Caco-2 (cell line): Measurements from ENCODE around the gene SHC3. TPM values are rescaled to one million over a fixed set of nuclear protein-coding genes. Genes with fewer than 3 reads are reported as not detected.
A peak's percentile ranks its signal among the peaks of the same experiment; 100 is the strongest.

Experiments
- BruUV-seq: library from RNA; stranded (reverse); fragments of 400-500 nt; replicated peaks from 2 replicates; lab custom pipeline; 2021; lab: Mats Ljungman, UMichigan
- CTCF ChIA-PET: fragments of 300-600 bp; sonication (Branson Sonifier 250); formaldehyde crosslinking; loops from one replicate; lab custom pipeline; 2022; ENCODE audit warnings: antibody characterized with exemption; lab: Charles Lee
- POLR2A ChIA-PET: fragments of 300-600 bp; sonication (Branson Sonifier 250); formaldehyde crosslinking; loops from one replicate; lab custom pipeline; 2022; ENCODE audit warnings: antibody characterized with exemption; lab: Charles Lee
- DNase-seq, 2 experiments: peaks; one replicate each; pipeline versions ENCODE4 v3.0.0 to v3.0.0-alpha.2; 2020 to 2022
- H3K27me3 ChIP-seq: replicated peaks from 2 replicates; pipeline ENCODE4 v1.6.0; 2011; ENCODE audit warnings: low read length; ENCODE audit not compliant: control insufficient read depth, insufficient read depth
- H3K36me3 ChIP-seq: 2 replicates; pipeline ENCODE4 v1.5.1; 2011; ENCODE audit warnings: low read length; ENCODE audit not compliant: control insufficient read depth, insufficient read depth
- H3K4me1 ChIP-seq: fragments of 250-450 bp; sonication (Bioruptor Pico); 2 replicates; pipeline ENCODE4 v1.5.1; 2020; ENCODE audit warnings: mild to moderate bottlenecking
- H3K4me3 ChIP-seq: 2 replicates; pipeline ENCODE4 v1.5.1; 2011; ENCODE audit warnings: low read depth, mild to moderate bottlenecking, control low read depth, low read length
- H3K9me3 ChIP-seq: fragments of 250-450 bp; sonication (Bioruptor Pico); 2 replicates; pipeline ENCODE4 v1.5.1; 2020; ENCODE audit warnings: mild to moderate bottlenecking, moderate library complexity
- H3K27ac Mint-ChIP-seq: one replicate; pipeline ENCODE4 v1.8.0; 2022; ENCODE audit warnings: mixed read lengths; ENCODE audit not compliant: unreplicated experiment
- H3K27me3 Mint-ChIP-seq: one replicate; pipeline ENCODE4 v1.8.0; 2022; ENCODE audit warnings: mixed read lengths; ENCODE audit not compliant: insufficient read depth, unreplicated experiment
- H3K36me3 Mint-ChIP-seq: one replicate; pipeline ENCODE4 v1.8.0; 2022; ENCODE audit warnings: mild to moderate bottlenecking, mixed read lengths; ENCODE audit not compliant: insufficient read depth, unreplicated experiment
- H3K4me1 Mint-ChIP-seq: one replicate; pipeline ENCODE4 v1.8.0; 2022; ENCODE audit warnings: low read depth, mixed read lengths; ENCODE audit not compliant: unreplicated experiment
- H3K4me3 Mint-ChIP-seq: one replicate; pipeline ENCODE4 v1.8.0; 2022; ENCODE audit warnings: mild to moderate bottlenecking, moderate library complexity, mixed read lengths; ENCODE audit not compliant: unreplicated experiment
- H3K9me3 Mint-ChIP-seq: one replicate; pipeline ENCODE4 v1.8.0; 2022; ENCODE audit warnings: mixed read lengths; ENCODE audit not compliant: unreplicated experiment
- intact Hi-C: fragments of 100-400 bp; cut with micrococcal nuclease; formaldehyde crosslinking; loops from one replicate; pipeline ENCODE4 v1.10.0; 2022; ENCODE audit not compliant: unreplicated experiment
- total RNA-seq: library from RNA; stranded (reverse); gene quantifications from 2 replicates; pipeline ENCODE4 v1.2.3, GENCODE V29; 2022
- TF ChIP-seq, protein P1 (sequence below), 2 experiments: fragments of 200-600 bp in 1 of 2; IDR thresholded peaks; 1 replicate in 1 of 2; 2 replicates in 1 of 2; pipeline versions ENCODE4 v1.5.1 to v1.8.0; 2011 to 2022; ENCODE audit warnings: antibody characterized with exemption in 1 of 2, control low read depth in 1 of 2, inconsistent platforms in 1 of 2, low read depth in 1 of 2, low read length in 1 of 2, mild to moderate bottlenecking in 1 of 2, moderate library complexity in 1 of 2; ENCODE audit not compliant: insufficient read depth in 1 of 2, severe bottlenecking in 1 of 2, unreplicated experiment in 1 of 2

The SHC3 gene
- total RNA-seq, 1 experiment from 2014 or later: 0.20 TPM

DNA sequence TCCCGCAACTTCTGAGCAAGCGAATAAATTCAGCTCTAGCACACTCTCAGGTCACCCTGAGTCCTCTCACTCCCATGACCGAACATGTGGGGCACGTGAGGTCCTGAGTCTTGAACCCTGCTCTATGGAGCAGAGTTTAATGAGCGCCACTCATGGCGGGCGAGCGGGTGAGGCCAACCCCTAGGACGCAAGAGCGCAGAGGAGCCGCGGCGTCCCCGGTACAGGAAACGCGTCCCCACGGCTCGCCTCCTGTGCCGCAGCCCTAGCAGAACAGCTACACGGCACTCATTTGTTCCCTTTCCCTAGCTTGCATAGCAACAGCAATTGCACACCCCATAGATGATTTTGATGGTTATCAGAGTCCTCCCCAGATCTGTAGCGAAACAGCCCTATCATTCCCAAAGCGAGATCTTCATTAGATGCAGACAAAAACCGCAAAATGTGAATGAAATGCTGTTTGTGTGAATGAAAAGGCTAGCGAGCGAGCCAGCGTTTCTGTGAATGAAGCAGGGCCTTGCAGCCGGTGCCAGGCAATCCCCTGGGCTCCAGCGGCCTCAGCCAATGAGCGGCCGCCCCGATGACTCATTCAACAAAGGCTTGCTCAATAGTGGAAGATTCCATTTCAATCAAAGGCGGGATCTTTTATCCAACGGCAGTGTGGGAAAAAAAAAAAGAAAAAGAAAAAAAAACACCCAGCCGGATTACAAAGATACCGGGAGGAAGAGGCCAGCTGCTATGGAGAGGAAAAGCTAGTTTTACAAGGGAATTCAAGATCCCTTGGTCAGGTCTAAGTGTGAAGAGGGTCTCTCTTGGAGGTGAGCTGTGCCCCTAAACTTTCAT, 1.5 kb upstream of the SHC3 start:
- ChIA-PET CTCF (interaction anchor here (1.1 kb wide), 1 partner anchor 99 kb away, joined by 4 read pairs; no protein-coding TSS in a partner anchor), POLR2A (interaction anchor here (1.2 kb wide), 1 partner anchor 25 kb away, joined by 3 read pairs; no protein-coding TSS in a partner anchor)
- Histone ChIP-seq H3K4me3 (peak overlapping the region; percentile 14), H3K9me3 (no peaks in the 10 kb centered on the region), H3K4me1 (no peaks in the 10 kb centered on the region), H3K27me3 (no peaks in the 10 kb centered on the region), H3K36me3 (no peaks in the 10 kb centered on the region)
- Mint-ChIP-seq H3K4me1 (peaks cover 14% of the 10 kb centered on the region), H3K27ac (peak overlapping the region; percentile 97), H3K27me3 (no peaks in the 10 kb centered on the region), H3K36me3 (peaks cover 11% of the 10 kb centered on the region), H3K9me3 (no peaks in the 10 kb centered on the region), H3K4me3 (peak overlapping the region; percentile 93)
- TF ChIP-seq, protein P1, sequence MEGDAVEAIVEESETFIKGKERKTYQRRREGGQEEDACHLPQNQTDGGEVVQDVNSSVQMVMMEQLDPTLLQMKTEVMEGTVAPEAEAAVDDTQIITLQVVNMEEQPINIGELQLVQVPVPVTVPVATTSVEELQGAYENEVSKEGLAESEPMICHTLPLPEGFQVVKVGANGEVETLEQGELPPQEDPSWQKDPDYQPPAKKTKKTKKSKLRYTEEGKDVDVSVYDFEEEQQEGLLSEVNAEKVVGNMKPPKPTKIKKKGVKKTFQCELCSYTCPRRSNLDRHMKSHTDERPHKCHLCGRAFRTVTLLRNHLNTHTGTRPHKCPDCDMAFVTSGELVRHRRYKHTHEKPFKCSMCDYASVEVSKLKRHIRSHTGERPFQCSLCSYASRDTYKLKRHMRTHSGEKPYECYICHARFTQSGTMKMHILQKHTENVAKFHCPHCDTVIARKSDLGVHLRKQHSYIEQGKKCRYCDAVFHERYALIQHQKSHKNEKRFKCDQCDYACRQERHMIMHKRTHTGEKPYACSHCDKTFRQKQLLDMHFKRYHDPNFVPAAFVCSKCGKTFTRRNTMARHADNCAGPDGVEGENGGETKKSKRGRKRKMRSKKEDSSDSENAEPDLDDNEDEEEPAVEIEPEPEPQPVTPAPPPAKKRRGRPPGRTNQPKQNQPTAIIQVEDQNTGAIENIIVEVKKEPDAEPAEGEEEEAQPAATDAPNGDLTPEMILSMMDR (IDR thresholded peaks at IDR 0.05; ENCODE audit: insufficient read depth in 1 of 2, low read depth in 1 of 2, low read length in 1 of 2, severe bottlenecking in 1 of 2, unreplicated experiment in 1 of 2): no peak
- peak; percentile 76 to 77 for DNase-seq
- BruUV-seq: TSS peak; percentile 72
- intact Hi-C loops: loop anchor here (10.0 kb wide), 1 partner anchor 135 kb away; the partner anchor contains the start of genes CKS2 and SECISBP2

DNA sequence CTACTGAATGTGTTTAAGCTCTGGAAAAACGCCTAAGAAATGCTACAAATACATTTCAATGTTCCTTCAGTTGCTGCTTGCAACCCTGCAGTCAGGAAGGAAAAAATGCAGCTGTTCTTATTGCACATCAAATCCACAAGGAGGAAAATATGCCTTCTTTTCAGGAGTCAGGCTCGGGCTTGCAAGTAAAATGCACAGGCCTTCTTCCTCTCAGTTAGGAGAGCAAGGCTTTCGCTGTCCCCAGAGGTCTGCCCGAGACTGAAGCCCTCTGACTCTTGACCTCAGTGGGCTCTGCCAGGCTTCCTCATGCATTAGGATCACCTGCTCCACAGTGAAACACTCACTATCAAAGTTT, 899 bp upstream of the SHC3 start:
- no TSS peak for BruUV-seq
- ChIA-PET POLR2A (no interaction called here), CTCF (interaction anchor here (1.1 kb wide), 1 partner anchor 99 kb away, joined by 4 read pairs; no protein-coding TSS in a partner anchor)
- Mint-ChIP-seq H3K27me3 (no peaks in the 10 kb centered on the region), H3K27ac (peak overlapping the region; percentile 97), H3K36me3 (peaks cover 9% of the 10 kb centered on the region), H3K9me3 (no peaks in the 10 kb centered on the region), H3K4me3 (peak overlapping the region; percentile 93), H3K4me1 (peaks cover 14% of the 10 kb centered on the region)
- intact Hi-C loops: no loop called here
- Histone ChIP-seq H3K4me3 (peak overlapping the region; percentile 14), H3K9me3 (no peaks in the 10 kb centered on the region), H3K27me3 (no peaks in the 10 kb centered on the region), H3K36me3 (no peaks in the 10 kb centered on the region), H3K4me1 (no peaks in the 10 kb centered on the region)
- DNase-seq: no peak
- TF ChIP-seq, protein P1 (IDR thresholded peaks at IDR 0.05; ENCODE audit: insufficient read depth in 1 of 2, low read depth in 1 of 2, low read length in 1 of 2, severe bottlenecking in 1 of 2, unreplicated experiment in 1 of 2): no peak

DNA sequence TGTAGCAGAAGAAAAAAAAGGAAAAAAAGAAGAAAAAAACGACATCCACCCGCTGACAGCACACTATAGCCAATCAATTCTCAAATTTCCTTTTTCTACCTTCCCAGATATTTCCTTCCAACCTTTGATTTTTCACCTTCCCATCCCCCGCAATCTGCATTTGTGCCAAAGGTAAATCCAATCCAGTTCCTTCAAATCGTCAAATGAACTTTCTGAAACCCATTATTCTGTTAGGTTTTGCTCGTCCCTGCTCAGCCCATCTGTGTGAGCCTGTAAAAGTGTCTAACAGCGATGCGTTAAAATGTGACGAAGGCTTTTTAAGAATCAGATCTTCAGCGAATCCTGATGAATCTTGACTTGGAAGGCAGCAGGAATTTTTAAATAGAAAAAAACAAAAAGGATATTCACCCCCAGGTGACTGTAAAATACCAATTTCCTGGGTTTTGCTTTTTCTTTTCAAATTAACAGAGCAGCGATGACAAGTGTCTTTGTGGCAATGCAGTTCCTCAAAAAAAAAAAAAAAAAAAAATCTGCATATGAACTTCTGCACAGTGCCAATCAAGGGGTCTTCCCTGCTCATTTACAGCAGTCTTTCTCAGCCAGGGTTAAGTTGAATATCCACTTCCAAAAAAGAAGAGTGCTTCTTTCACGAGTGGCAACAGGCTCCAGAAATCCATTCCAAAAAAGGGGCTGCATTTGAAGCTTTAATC, 367 bp upstream of the SHC3 start:
- no peak overlapping the region for H3K27ac Mint-ChIP-seq
- intact Hi-C loops: no loop called here
- H3K36me3 Mint-ChIP-seq: peaks cover 9% of the 10 kb centered on the region
- H3K27me3 Mint-ChIP-seq: no peaks in the 10 kb centered on the region
- H3K4me1 Mint-ChIP-seq: peaks cover 14% of the 10 kb centered on the region
- TF ChIP-seq, protein P1 (IDR thresholded peaks at IDR 0.05; ENCODE audit: insufficient read depth in 1 of 2, low read depth in 1 of 2, low read length in 1 of 2, severe bottlenecking in 1 of 2, unreplicated experiment in 1 of 2): no peak
- Histone ChIP-seq H3K9me3 (no peaks in the 10 kb centered on the region), H3K4me1 (no peaks in the 10 kb centered on the region), H3K27me3 (no peaks in the 10 kb centered on the region), H3K36me3 (no peaks in the 10 kb centered on the region), H3K4me3 (peak overlapping the region; percentile 14; the same call in 1 of the 2 replicates)
- no peak for DNase-seq
- peak overlapping the region; percentile 93 for H3K4me3 Mint-ChIP-seq
- no peaks in the 10 kb centered on the region for H3K9me3 Mint-ChIP-seq
- CTCF ChIA-PET: no interaction called here
- no TSS peak for BruUV-seq
- POLR2A ChIA-PET: no interaction called here
